Left lung (tissue), 10 donors: ENCODE measurements around the gene CCT8. TPM values are rescaled to one million over a fixed set of nuclear protein-coding genes. Genes with fewer than 3 reads are reported as not detected.

Experiments
- ATAC-seq: fragments of 200-7000 bp; cut with Tn5 transposase; one replicate; pipeline ENCODE4 v1.9.1; 2020; ENCODE audit warnings: moderate library complexity
- DNase-seq, 4 donors: peaks; one replicate each; pipeline ENCODE4 v3.0.0-alpha.2; 2013 to 2020
- H3K27ac ChIP-seq, 2 donors: fragments of 200-600 bp; sonication (generic) in 1 of 2; one replicate each; pipeline versions ENCODE4 v1.5.0 to v1.8.0; 2020 to 2021
- H3K27me3 ChIP-seq, 2 donors: fragments of 200-600 bp; sonication (generic) in 1 of 2; one replicate each; pipeline versions ENCODE4 v1.5.0 to v1.8.0; 2020 to 2021
- H3K36me3 ChIP-seq, 2 donors: fragments of 200-600 bp; sonication (generic) in 1 of 2; one replicate each; pipeline versions ENCODE4 v1.5.0 to v1.8.0; 2020 to 2021
- H3K4me1 ChIP-seq, 2 donors: fragments of 200-600 bp; one replicate each; pipeline ENCODE4 v1.8.0; 2021
- H3K4me3 ChIP-seq, 2 donors: fragments of 200-600 bp; sonication (generic) in 1 of 2; one replicate each; pipeline versions ENCODE4 v1.5.0 to v1.8.0; 2020 to 2021; ENCODE audit warnings: mild to moderate bottlenecking in 1 of 2
- H3K9me3 ChIP-seq, 2 donors: fragments of 200-600 bp; sonication (generic) in 1 of 2; one replicate each; pipeline versions ENCODE4 v1.5.0 to v1.8.0; 2020 to 2021
- intact Hi-C, 2 donors: fragments of 100-400 bp; cut with DNase I; formaldehyde crosslinking; loops; one replicate each; pipeline versions ENCODE4 v1.11.2 to v1.14.2; 2022
- polyA plus RNA-seq, 6 donors: library from polyadenylated mRNA; unstranded; fragments of 120-200 nt; gene quantifications; one replicate each; pipeline ENCODE4 v1.2.1, GENCODE V29; 2013; ENCODE audit not compliant: insufficient read length in 6 of 6
- total RNA-seq, 2 donors: library from RNA; stranded (reverse); fragmentation: NEBNext Ultra II Directional; extraction: Animal tissue kit (Norgen Biotek cat#: 25700); gene quantifications; one replicate each; pipeline ENCODE4 v1.2.1, GENCODE V29; 2021
- TF ChIP-seq, protein P1 (sequence below), 2 donors: fragments of 200-600 bp; sonication (generic) in 1 of 2; IDR thresholded peaks; one replicate each; pipeline versions ENCODE4 v1.5.0 to v1.8.0; 2021; ENCODE audit warnings: antibody characterized with exemption in 2 of 2
- donor health status: DM: no; HTN: yes; CAD: no.
- donor health status: DM: no; HTN: no; CAD: no.

CCT8 gene
- total and polyA plus RNA-seq, 8 donors: 111 to 259 (median 235) TPM

DNA sequence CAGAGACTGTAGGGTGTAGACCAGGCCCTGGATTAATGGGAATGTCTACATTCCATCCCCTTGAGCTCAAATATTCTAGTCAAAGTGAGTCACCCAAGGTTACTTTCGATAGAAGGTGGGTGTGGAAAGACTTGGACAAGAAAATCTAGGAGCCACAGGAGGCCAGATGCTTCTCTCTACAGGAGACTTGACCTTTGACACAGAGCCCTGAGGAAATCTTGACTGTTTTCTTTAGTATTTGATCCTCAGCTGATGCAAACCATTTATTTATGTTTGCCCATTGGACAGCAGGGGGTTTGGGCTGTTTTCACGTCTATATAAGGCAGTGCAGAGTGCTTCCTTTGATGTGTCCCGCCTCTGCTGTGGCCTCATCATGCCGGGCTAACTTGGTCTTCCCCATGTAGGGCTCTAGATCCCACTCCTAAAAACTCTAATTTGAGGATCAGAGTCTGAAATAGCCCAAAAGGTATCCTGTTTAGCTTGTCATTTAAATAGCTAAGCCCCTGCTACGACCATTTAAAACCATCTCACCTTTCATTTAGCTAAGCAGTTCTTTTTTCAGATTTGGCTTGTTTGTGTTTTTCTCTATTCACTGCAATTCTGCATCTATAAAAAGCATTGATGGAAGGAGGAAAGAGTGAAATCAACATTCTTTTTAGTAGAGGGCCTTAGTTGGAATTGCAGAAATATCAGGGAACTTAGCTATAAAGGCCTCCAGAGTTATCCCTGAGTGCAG is 41.5 kb upstream of the CCT8 start:
- H3K27ac ChIP-seq: no peak overlapping the region
- TF ChIP-seq, protein P1, sequence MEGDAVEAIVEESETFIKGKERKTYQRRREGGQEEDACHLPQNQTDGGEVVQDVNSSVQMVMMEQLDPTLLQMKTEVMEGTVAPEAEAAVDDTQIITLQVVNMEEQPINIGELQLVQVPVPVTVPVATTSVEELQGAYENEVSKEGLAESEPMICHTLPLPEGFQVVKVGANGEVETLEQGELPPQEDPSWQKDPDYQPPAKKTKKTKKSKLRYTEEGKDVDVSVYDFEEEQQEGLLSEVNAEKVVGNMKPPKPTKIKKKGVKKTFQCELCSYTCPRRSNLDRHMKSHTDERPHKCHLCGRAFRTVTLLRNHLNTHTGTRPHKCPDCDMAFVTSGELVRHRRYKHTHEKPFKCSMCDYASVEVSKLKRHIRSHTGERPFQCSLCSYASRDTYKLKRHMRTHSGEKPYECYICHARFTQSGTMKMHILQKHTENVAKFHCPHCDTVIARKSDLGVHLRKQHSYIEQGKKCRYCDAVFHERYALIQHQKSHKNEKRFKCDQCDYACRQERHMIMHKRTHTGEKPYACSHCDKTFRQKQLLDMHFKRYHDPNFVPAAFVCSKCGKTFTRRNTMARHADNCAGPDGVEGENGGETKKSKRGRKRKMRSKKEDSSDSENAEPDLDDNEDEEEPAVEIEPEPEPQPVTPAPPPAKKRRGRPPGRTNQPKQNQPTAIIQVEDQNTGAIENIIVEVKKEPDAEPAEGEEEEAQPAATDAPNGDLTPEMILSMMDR (IDR thresholded peaks at IDR 0.05): no peak

DNA sequence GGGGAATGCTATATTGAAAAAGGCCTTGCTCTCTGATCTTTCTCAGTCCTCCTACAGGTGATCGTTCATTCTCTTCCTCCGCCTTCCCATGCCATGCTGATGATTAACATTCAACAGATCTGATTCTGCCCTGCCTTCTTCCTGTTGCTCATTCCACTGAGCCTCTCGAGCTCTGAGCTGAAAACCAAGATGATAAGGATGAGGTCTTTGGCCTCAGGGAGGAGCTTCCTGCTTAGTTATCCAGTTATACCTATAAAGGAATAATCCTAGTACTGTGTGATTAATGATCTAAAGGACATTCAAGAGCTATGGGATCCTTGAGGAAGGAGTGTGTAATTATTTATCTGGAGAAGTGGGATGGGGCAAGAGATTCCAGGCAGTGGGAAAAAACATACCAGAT is 31.8 kb upstream of the CCT8 start:
- ATAC-seq: no peak
- DNase-seq: no peak
- Histone ChIP-seq H3K4me1 (no peaks in the 10 kb centered on the region), H3K27me3 (no peaks in the 10 kb centered on the region), H3K4me3 (no peak overlapping the region), H3K27ac (no peak overlapping the region), H3K36me3 (no peaks in the 10 kb centered on the region), H3K9me3 (no peaks in the 10 kb centered on the region)
- TF ChIP-seq, protein P1 (IDR thresholded peaks at IDR 0.05): no peak
- intact Hi-C loops: no loop called here

More for the DNA sequence above, 41.5 kb upstream of the CCT8 start:
- Histone ChIP-seq H3K36me3 (no peaks in the 10 kb centered on the region), H3K9me3 (no peaks in the 10 kb centered on the region), H3K4me1 (no peaks in the 10 kb centered on the region), H3K4me3 (no peak overlapping the region), H3K27me3 (no peaks in the 10 kb centered on the region)
- DNase-seq: no peak
- no peak for ATAC-seq
- intact Hi-C loops: no loop called here

DNA sequence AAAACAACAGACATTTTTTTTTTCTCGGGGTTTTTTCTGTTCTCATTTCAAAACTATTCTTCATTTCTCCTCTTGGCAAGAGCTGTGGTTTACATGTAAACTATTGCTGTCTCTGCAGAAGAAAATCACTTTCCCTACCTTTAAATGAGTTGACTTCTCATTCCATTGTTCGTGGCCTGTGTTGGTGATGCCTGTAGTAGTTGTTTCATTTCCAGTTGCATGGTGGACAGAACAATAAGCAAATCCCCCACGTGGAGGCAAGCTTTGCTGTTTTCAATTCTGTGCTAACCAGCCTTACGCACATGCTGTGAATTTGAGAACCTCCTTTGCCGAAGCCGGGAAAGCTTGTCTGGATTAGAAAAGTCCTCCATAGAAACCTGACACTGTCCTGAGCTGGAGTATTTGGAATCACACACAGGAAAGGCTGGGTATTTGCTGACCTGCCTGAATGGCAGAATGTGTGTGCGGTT is 30.8 kb upstream of the CCT8 start:
- ATAC-seq (no peak), DNase-seq (peak in 1 of 4 donors; percentile 26)
- Histone ChIP-seq H3K4me1 (peaks cover 0 to 2% of the 10 kb centered on the region in 2 donors), H3K36me3 (no peaks in the 10 kb centered on the region), H3K27me3 (no peaks in the 10 kb centered on the region), H3K4me3 (no peak overlapping the region), H3K9me3 (no peaks in the 10 kb centered on the region), H3K27ac (no peak overlapping the region)
- intact Hi-C loops: no loop called here
- TF ChIP-seq, protein P1 (IDR thresholded peaks at IDR 0.05): no peak

GRCh38 chr21:29102791-29103257 is 29.4 kb upstream of the CCT8 start:
- H3K9me3 ChIP-seq: no peaks in the 10 kb centered on the region
- intact Hi-C loops: no loop called here
- H3K36me3 ChIP-seq: no peaks in the 10 kb centered on the region
- DNase-seq (no peak), ATAC-seq (no peak)
- H3K27ac ChIP-seq: no peak overlapping the region
- peaks cover 0 to 9% of the 10 kb centered on the region in 2 donors for H3K4me1 ChIP-seq
- TF ChIP-seq, protein P1 (IDR thresholded peaks at IDR 0.05): no peak
- no peaks in the 10 kb centered on the region for H3K27me3 ChIP-seq
- H3K4me3 ChIP-seq: no peak overlapping the region

GRCh38 chr21:29098156-29098555 is 24.7 kb upstream of the CCT8 start:
- Histone ChIP-seq H3K4me3 (no peak overlapping the region), H3K27me3 (no peaks in the 10 kb centered on the region), H3K9me3 (no peaks in the 10 kb centered on the region), H3K36me3 (no peaks in the 10 kb centered on the region), H3K4me1 (peaks cover 0 to 26% of the 10 kb centered on the region in 2 donors), H3K27ac (peak overlapping the region in 1 of 2 donors; percentile 7)
- DNase-seq (no peak), ATAC-seq (no peak)
- TF ChIP-seq, protein P1 (IDR thresholded peaks at IDR 0.05): no peak
- intact Hi-C loops: no loop called here
